ENCODE data around the gene C19orf25.

C19orf25 gene

GRCh38 chr19:1447944-1448343 is 31.1 kb downstream of the C19orf25 start:
- ChIA-PET CTCF (no interaction called here), POLR2A (no interaction called here)
- no peak overlapping the region for H3K4me3 ChIP-seq (ENCODE audit: control insufficient read depth in 1 of 7, extremely low read depth in 1 of 7, insufficient read depth in 4 of 7, low read depth in 2 of 7, low read length in 6 of 7)
- no peaks in the 10 kb centered on the region for H3K9me3 ChIP-seq (ENCODE audit: control extremely low read depth in 1 of 5, control insufficient read depth in 4 of 5, insufficient read depth in 2 of 5, low read depth in 1 of 5, low read length in 4 of 5)
- H3K27ac ChIP-seq (ENCODE audit: insufficient read depth in 1 of 2, low read depth in 1 of 2, low read length in 2 of 2, poor library complexity in 1 of 2, severe bottlenecking in 2 of 2) = no peak overlapping the region
- no peak for DNase-seq
- peaks cover 0 to under 1% (median 0%) of the 10 kb centered on the region in 4 experiments for H3K36me3 ChIP-seq (ENCODE audit: control insufficient read depth in 4 of 4, insufficient read depth in 4 of 4, low read length in 3 of 4)
- H3K4me1 ChIP-seq (ENCODE audit: control extremely low read depth in 1 of 4, control insufficient read depth in 4 of 4, insufficient read depth in 4 of 4, low read length in 3 of 4) = peaks cover 0 to 31% (median 28%) of the 10 kb centered on the region in 4 experiments
- H3K27me3 ChIP-seq (replicated peaks in 2 of 5; ENCODE audit: control insufficient read depth in 4 of 5, insufficient read depth in 5 of 5, low read length in 4 of 5) = peaks cover 0 to 73% (median 30%) of the 10 kb centered on the region in 5 experiments
- WGBS (ENCODE audit: insufficient coverage) = 80% methylated on average over 7 of the region's 9 CpGs

- Histone ChIP-seq H3K27me3 (replicated peaks in 2 of 5; ENCODE audit: control insufficient read depth in 4 of 5, insufficient read depth in 5 of 5, low read length in 4 of 5) (peaks cover 0 to 69% (median 30%) of the 10 kb centered on the region in 5 experiments), H3K9me3 (ENCODE audit: control extremely low read depth in 1 of 5, control insufficient read depth in 4 of 5, insufficient read depth in 2 of 5, low read depth in 1 of 5, low read length in 4 of 5) (no peaks in the 10 kb centered on the region), H3K4me1 (ENCODE audit: control extremely low read depth in 1 of 4, control insufficient read depth in 4 of 4, insufficient read depth in 4 of 4, low read length in 3 of 4) (peaks cover 0 to 31% (median 28%) of the 10 kb centered on the region in 4 experiments), H3K4me3 (ENCODE audit: control insufficient read depth in 1 of 7, extremely low read depth in 1 of 7, insufficient read depth in 4 of 7, low read depth in 2 of 7, low read length in 6 of 7) (no peak overlapping the region), H3K36me3 (ENCODE audit: control insufficient read depth in 4 of 4, insufficient read depth in 4 of 4, low read length in 3 of 4) (peaks cover 0 to 5% (median 0%) of the 10 kb centered on the region in 4 experiments), H3K27ac (ENCODE audit: insufficient read depth in 1 of 2, low read depth in 1 of 2, low read length in 2 of 2, poor library complexity in 1 of 2, severe bottlenecking in 2 of 2) (no peak overlapping the region)
- 21% methylated on average over 3 of the region's 4 CpGs for WGBS (ENCODE audit: insufficient coverage)
- POLR2A ChIA-PET = interaction anchor here (0.8 kb wide), 1 partner anchor 24 kb away, joined by 3 read pairs; no protein-coding TSS in a partner anchor
- no peak for DNase-seq
- CTCF ChIA-PET = no interaction called here
Observed at GRCh38 chr19:1447504-1447903, 31.5 kb downstream of the C19orf25 start.

GRCh38 chr19:1446713-1447481 is 32.1 kb downstream of the C19orf25 start:
- peaks cover 0 to 63% (median 30%) of the 10 kb centered on the region in 5 experiments for H3K27me3 ChIP-seq (replicated peaks in 2 of 5; ENCODE audit: control insufficient read depth in 4 of 5, insufficient read depth in 5 of 5, low read length in 4 of 5)
- H3K36me3 ChIP-seq (ENCODE audit: control insufficient read depth in 4 of 4, insufficient read depth in 4 of 4, low read length in 3 of 4) = peaks cover 0 to 11% (median 4%) of the 10 kb centered on the region in 4 experiments
- 4% methylated on average over 57 of the region's 63 CpGs for WGBS (ENCODE audit: insufficient coverage)
- H3K4me3 ChIP-seq (ENCODE audit: control insufficient read depth in 1 of 7, extremely low read depth in 1 of 7, insufficient read depth in 4 of 7, low read depth in 2 of 7, low read length in 6 of 7) = peak overlapping the region in 1 of 7 experiments; percentile 1
- CTCF ChIA-PET = no interaction called here
- H3K4me1 ChIP-seq (ENCODE audit: control extremely low read depth in 1 of 4, control insufficient read depth in 4 of 4, insufficient read depth in 4 of 4, low read length in 3 of 4) = peaks cover 0 to 31% (median 28%) of the 10 kb centered on the region in 4 experiments
- H3K9me3 ChIP-seq (ENCODE audit: control extremely low read depth in 1 of 5, control insufficient read depth in 4 of 5, insufficient read depth in 2 of 5, low read depth in 1 of 5, low read length in 4 of 5) = no peaks in the 10 kb centered on the region
- no peak overlapping the region for H3K27ac ChIP-seq (ENCODE audit: insufficient read depth in 1 of 2, low read depth in 1 of 2, low read length in 2 of 2, poor library complexity in 1 of 2, severe bottlenecking in 2 of 2)
- DNase-seq = peak; percentile 42 to 75 (median 71)
- POLR2A ChIA-PET = interaction anchor here (0.8 kb wide), 1 partner anchor 25 kb away, joined by 3 read pairs; no protein-coding TSS in a partner anchor

GRCh38 chr19:1445932-1446712 is 32.9 kb downstream of the C19orf25 start:
- Histone ChIP-seq H3K27ac (ENCODE audit: insufficient read depth in 1 of 2, low read depth in 1 of 2, low read length in 2 of 2, poor library complexity in 1 of 2, severe bottlenecking in 2 of 2) (no peak overlapping the region), H3K9me3 (ENCODE audit: control extremely low read depth in 1 of 5, control insufficient read depth in 4 of 5, insufficient read depth in 2 of 5, low read depth in 1 of 5, low read length in 4 of 5) (no peaks in the 10 kb centered on the region), H3K36me3 (ENCODE audit: control insufficient read depth in 4 of 4, insufficient read depth in 4 of 4, low read length in 3 of 4) (peaks cover under 1 to 18% (median 9%) of the 10 kb centered on the region in 4 experiments), H3K4me3 (ENCODE audit: control insufficient read depth in 1 of 7, extremely low read depth in 1 of 7, insufficient read depth in 4 of 7, low read depth in 2 of 7, low read length in 6 of 7) (peak overlapping the region in 2 of 7 experiments; percentile 16 to 19), H3K27me3 (replicated peaks in 2 of 5; ENCODE audit: control insufficient read depth in 4 of 5, insufficient read depth in 5 of 5, low read length in 4 of 5) (peaks cover 0 to 55% (median 24%) of the 10 kb centered on the region in 5 experiments), H3K4me1 (ENCODE audit: control extremely low read depth in 1 of 4, control insufficient read depth in 4 of 4, insufficient read depth in 4 of 4, low read length in 3 of 4) (peaks cover 0 to 31% (median 28%) of the 10 kb centered on the region in 4 experiments)
- under 1% methylated on average over 51 of the region's 99 CpGs for WGBS (ENCODE audit: insufficient coverage)
- ChIA-PET POLR2A (no interaction called here), CTCF (interaction anchor here (1.6 to 6.4 kb wide), 2 partner anchors 10 to 23 kb away, joined by 5 to 49 read pairs; no protein-coding TSS in a partner anchor)
- no peak for DNase-seq

GRCh38 chr19:1445185-1445931 is 33.7 kb downstream of the C19orf25 start:
- H3K9me3 ChIP-seq (ENCODE audit: control extremely low read depth in 1 of 5, control insufficient read depth in 4 of 5, insufficient read depth in 2 of 5, low read depth in 1 of 5, low read length in 4 of 5) = no peaks in the 10 kb centered on the region
- H3K36me3 ChIP-seq (ENCODE audit: control insufficient read depth in 4 of 4, insufficient read depth in 4 of 4, low read length in 3 of 4) = peaks cover 8 to 26% (median 16%) of the 10 kb centered on the region in 4 experiments
- peak; percentile 47 to 68 (median 67) for DNase-seq
- POLR2A ChIA-PET = no interaction called here
- H3K4me1 ChIP-seq (ENCODE audit: control extremely low read depth in 1 of 4, control insufficient read depth in 4 of 4, insufficient read depth in 4 of 4, low read length in 3 of 4) = peaks cover 0 to 34% (median 31%) of the 10 kb centered on the region in 4 experiments
- CTCF ChIA-PET = interaction anchor here (1.0 to 6.4 kb wide), 3 partner anchors 10 to 42 kb away, joined by 3 to 49 read pairs (median 5); no protein-coding TSS in a partner anchor
- H3K27me3 ChIP-seq (replicated peaks in 2 of 5; ENCODE audit: control insufficient read depth in 4 of 5, insufficient read depth in 5 of 5, low read length in 4 of 5) = peaks cover 0 to 47% (median 17%) of the 10 kb centered on the region in 5 experiments
- 2% methylated on average over 52 of the region's 70 CpGs for WGBS (ENCODE audit: insufficient coverage)
- peak overlapping the region in 6 of 7 experiments; percentile 15 to 75 (median 53) for H3K4me3 ChIP-seq (ENCODE audit: control insufficient read depth in 1 of 7, extremely low read depth in 1 of 7, insufficient read depth in 4 of 7, low read depth in 2 of 7, low read length in 6 of 7)
- H3K27ac ChIP-seq (ENCODE audit: insufficient read depth in 1 of 2, low read depth in 1 of 2, low read length in 2 of 2, poor library complexity in 1 of 2, severe bottlenecking in 2 of 2) = no peak overlapping the region

- POLR2A ChIA-PET = interaction anchor here (0.6 kb wide), 1 partner anchor 53 kb away, joined by 3 read pairs; no protein-coding TSS in a partner anchor
- CTCF ChIA-PET = interaction anchor here (6.4 kb wide), 1 partner anchor 14 kb away, joined by 49 read pairs; no protein-coding TSS in a partner anchor
Observed at GRCh38 chr19:1441677-1442438, 37.2 kb downstream of the C19orf25 start.

More at GRCh38 chr19:1441677-1442438, 37.2 kb downstream of the C19orf25 start:
- no peak for DNase-seq
- peaks cover 0 to 42% (median 37%) of the 10 kb centered on the region in 4 experiments for H3K4me1 ChIP-seq (ENCODE audit: control extremely low read depth in 1 of 4, control insufficient read depth in 4 of 4, insufficient read depth in 4 of 4, low read length in 3 of 4)
- peaks cover 0 to 14% (median under 1%) of the 10 kb centered on the region in 5 experiments for H3K27me3 ChIP-seq (replicated peaks in 2 of 5; ENCODE audit: control insufficient read depth in 4 of 5, insufficient read depth in 5 of 5, low read length in 4 of 5)
- WGBS (ENCODE audit: insufficient coverage) = 98% methylated on average over 20 of the region's 25 CpGs
- peaks cover 9 to 37% (median 20%) of the 10 kb centered on the region in 4 experiments for H3K36me3 ChIP-seq (ENCODE audit: control insufficient read depth in 4 of 4, insufficient read depth in 4 of 4, low read length in 3 of 4)
- no peaks in the 10 kb centered on the region for H3K9me3 ChIP-seq (ENCODE audit: control extremely low read depth in 1 of 5, control insufficient read depth in 4 of 5, insufficient read depth in 2 of 5, low read depth in 1 of 5, low read length in 4 of 5)
- no peak overlapping the region for H3K27ac ChIP-seq (ENCODE audit: insufficient read depth in 1 of 2, low read depth in 1 of 2, low read length in 2 of 2, poor library complexity in 1 of 2, severe bottlenecking in 2 of 2)
- H3K4me3 ChIP-seq (ENCODE audit: control insufficient read depth in 1 of 7, extremely low read depth in 1 of 7, insufficient read depth in 4 of 7, low read depth in 2 of 7, low read length in 6 of 7) = no peak overlapping the region
